Loucy (cell line): Measurements from ENCODE around the gene GOLGA6L22.
"Not testable (repeated sequence)": the region's sequence is repeated elsewhere in the genome, so short reads cannot be mapped to it uniquely, and the experiment has no call there.

Source experiments
- EZH2phosphoT487 ChIP-seq: fragments of 200-600 bp; IDR thresholded peaks from 2 replicates; pipeline ENCODE4 v1.6.1; 2018; ENCODE audit warnings: antibody characterized with exemption, mild to moderate bottlenecking, moderate library complexity, borderline replicate concordance
- TF ChIP-seq, protein P1 (sequence below): fragments of 200-600 bp; sonication (generic); conservative IDR thresholded peaks from 2 replicates; pipeline ENCODE4 v1.5.1; 2014; ENCODE audit warnings: mild to moderate bottlenecking, antibody characterized with exemption, low read length

DNA sequence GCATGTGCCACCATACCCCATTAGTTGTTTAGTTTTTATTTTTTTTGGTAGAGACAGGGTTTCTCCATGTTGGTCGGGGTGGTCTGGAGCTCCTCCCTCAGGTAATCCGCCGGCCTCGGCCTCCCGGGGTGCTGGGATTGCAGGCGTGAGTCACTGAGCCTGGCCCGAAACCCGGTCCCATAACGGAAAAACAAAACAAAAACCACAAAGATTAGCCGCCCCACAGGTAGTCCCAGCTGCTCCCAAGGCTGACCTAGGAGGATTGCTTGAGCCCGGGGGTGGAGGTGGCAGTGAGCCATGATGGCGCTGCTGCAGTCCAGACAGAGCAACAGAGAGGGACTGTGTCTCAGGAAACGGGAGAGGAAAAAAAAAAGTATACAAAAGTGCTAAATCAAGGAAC lies 38.4 kb upstream of the GOLGA6L22 start:
- TF ChIP-seq, protein P1, sequence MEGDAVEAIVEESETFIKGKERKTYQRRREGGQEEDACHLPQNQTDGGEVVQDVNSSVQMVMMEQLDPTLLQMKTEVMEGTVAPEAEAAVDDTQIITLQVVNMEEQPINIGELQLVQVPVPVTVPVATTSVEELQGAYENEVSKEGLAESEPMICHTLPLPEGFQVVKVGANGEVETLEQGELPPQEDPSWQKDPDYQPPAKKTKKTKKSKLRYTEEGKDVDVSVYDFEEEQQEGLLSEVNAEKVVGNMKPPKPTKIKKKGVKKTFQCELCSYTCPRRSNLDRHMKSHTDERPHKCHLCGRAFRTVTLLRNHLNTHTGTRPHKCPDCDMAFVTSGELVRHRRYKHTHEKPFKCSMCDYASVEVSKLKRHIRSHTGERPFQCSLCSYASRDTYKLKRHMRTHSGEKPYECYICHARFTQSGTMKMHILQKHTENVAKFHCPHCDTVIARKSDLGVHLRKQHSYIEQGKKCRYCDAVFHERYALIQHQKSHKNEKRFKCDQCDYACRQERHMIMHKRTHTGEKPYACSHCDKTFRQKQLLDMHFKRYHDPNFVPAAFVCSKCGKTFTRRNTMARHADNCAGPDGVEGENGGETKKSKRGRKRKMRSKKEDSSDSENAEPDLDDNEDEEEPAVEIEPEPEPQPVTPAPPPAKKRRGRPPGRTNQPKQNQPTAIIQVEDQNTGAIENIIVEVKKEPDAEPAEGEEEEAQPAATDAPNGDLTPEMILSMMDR = not testable (repeated sequence)
- TF ChIP-seq EZH2phosphoT487 = not testable (repeated sequence)
